H9 (cell line): ENCODE data around the gene RSL1D1. TPM values are rescaled to one million over a fixed set of nuclear protein-coding genes. Genes with fewer than 3 reads are reported as not detected.

Source experiments
- DNase-seq: peaks from one replicate; pipeline ENCODE4 v3.0.0-alpha.2; 2017
- H2AFZ ChIP-seq: one replicate; pipeline ENCODE4 v1.6.1; 2013; ENCODE audit warnings: mild to moderate bottlenecking, low read length, control low read depth, moderate library complexity
- H2AK5ac ChIP-seq: 2 replicates; pipeline ENCODE4 v1.6.1; 2013; ENCODE audit warnings: low read length, control low read depth, mixed read lengths; ENCODE audit not compliant: insufficient read length
- H2BK120ac ChIP-seq: one replicate; pipeline ENCODE4 v1.6.1; 2013; ENCODE audit warnings: low read depth, mild to moderate bottlenecking, low read length, control low read depth, inconsistent platforms; ENCODE audit not compliant: poor library complexity, severe bottlenecking
- H2BK12ac ChIP-seq: 2 replicates; pipeline ENCODE4 v1.6.1; 2013; ENCODE audit warnings: low read length, control low read depth, mixed read lengths, low read depth; ENCODE audit not compliant: insufficient read length
- H2BK15ac ChIP-seq: 2 replicates; pipeline ENCODE4 v1.6.1; 2013; ENCODE audit warnings: low read depth, low read length, control low read depth
- H2BK20ac ChIP-seq: one replicate; pipeline ENCODE4 v1.6.1; 2013; ENCODE audit warnings: low read depth, mild to moderate bottlenecking, low read length, control low read depth, inconsistent platforms; ENCODE audit not compliant: poor library complexity, severe bottlenecking
- H2BK5ac ChIP-seq: 2 replicates; pipeline ENCODE4 v1.6.1; 2013; ENCODE audit warnings: low read length, control low read depth, mixed read lengths; ENCODE audit not compliant: insufficient read length
- H3K14ac ChIP-seq: 2 replicates; pipeline ENCODE4 v1.6.1; 2013; ENCODE audit warnings: low read length, control low read depth; ENCODE audit not compliant: insufficient read depth
- H3K18ac ChIP-seq: 2 replicates; pipeline ENCODE4 v1.6.1; 2013; ENCODE audit warnings: low read depth, mild to moderate bottlenecking, mixed read lengths, low read length, control low read depth; ENCODE audit not compliant: insufficient read length
- H3K23ac ChIP-seq: 2 replicates; pipeline ENCODE4 v1.6.1; 2013; ENCODE audit warnings: low read length, control low read depth, mixed read lengths, low read depth; ENCODE audit not compliant: insufficient read length
- H3K23me2 ChIP-seq: 2 replicates; pipeline ENCODE4 v1.6.1; 2013; ENCODE audit warnings: low read depth, mild to moderate bottlenecking, mixed read lengths, low read length, control low read depth; ENCODE audit not compliant: insufficient read length, poor library complexity, severe bottlenecking
- H3K27ac ChIP-seq: 2 replicates; pipeline ENCODE4 v1.5.1; 2013; ENCODE audit warnings: low read length, control low read depth, mixed read lengths, low read depth; ENCODE audit not compliant: insufficient read length
- H3K27me3 ChIP-seq: 2 replicates; pipeline ENCODE4 v1.6.1; 2013; ENCODE audit warnings: low read length, control low read depth, inconsistent platforms; ENCODE audit not compliant: insufficient read depth
- H3K4ac ChIP-seq: 2 replicates; pipeline ENCODE4 v1.6.1; 2013; ENCODE audit warnings: low read depth, mild to moderate bottlenecking, control low read depth, inconsistent platforms, low read length, moderate library complexity
- H3K4me1 ChIP-seq: 2 replicates; pipeline ENCODE4 v1.6.1; 2013; ENCODE audit warnings: low read length, control low read depth, inconsistent platforms; ENCODE audit not compliant: insufficient read depth
- H3K4me2 ChIP-seq: 2 replicates; pipeline ENCODE4 v1.6.1; 2013; ENCODE audit warnings: low read length, control low read depth, mixed read lengths; ENCODE audit not compliant: insufficient read length, insufficient read depth
- H3K56ac ChIP-seq: 2 replicates; pipeline ENCODE4 v1.6.1; 2013; ENCODE audit warnings: low read depth, mild to moderate bottlenecking, mixed read lengths, low read length, control low read depth; ENCODE audit not compliant: insufficient read length
- H3K79me1 ChIP-seq: 2 replicates; pipeline ENCODE4 v1.6.1; 2013; ENCODE audit warnings: low read depth, mild to moderate bottlenecking, moderate library complexity, low read length, control low read depth, inconsistent platforms; ENCODE audit not compliant: insufficient read depth, poor library complexity, severe bottlenecking
- H3K79me2 ChIP-seq: 2 replicates; pipeline ENCODE4 v1.6.1; 2013; ENCODE audit warnings: low read length, control low read depth, inconsistent platforms; ENCODE audit not compliant: insufficient read depth
- H3K9ac ChIP-seq: 2 replicates; pipeline ENCODE4 v1.6.1; 2013; ENCODE audit warnings: low read length, control low read depth, mixed read lengths; ENCODE audit not compliant: insufficient read length; ENCODE audit errors: extremely low read depth
- H3K9me3 ChIP-seq: one replicate; pipeline ENCODE4 v1.6.1; 2013; ENCODE audit warnings: low read depth, low read length, inconsistent platforms; ENCODE audit not compliant: control insufficient read depth
- H3T11ph ChIP-seq: one replicate; pipeline ENCODE4 v1.6.1; 2013; ENCODE audit warnings: mild to moderate bottlenecking, low read length, control low read depth, inconsistent platforms
- H4K20me1 ChIP-seq: one replicate; pipeline ENCODE4 v1.6.1; 2013; ENCODE audit not compliant: control insufficient read depth, insufficient read length, insufficient read depth
- H4K5ac ChIP-seq: 2 replicates; pipeline ENCODE4 v1.6.1; 2013; ENCODE audit warnings: low read depth, mild to moderate bottlenecking, mixed read lengths, low read length, control low read depth; ENCODE audit not compliant: insufficient read length
- H4K8ac ChIP-seq: replicated peaks from 2 replicates; pipeline ENCODE4 v1.6.1; 2013; ENCODE audit warnings: low read length, control low read depth, mixed read lengths, low read depth; ENCODE audit not compliant: insufficient read length
- H4K91ac ChIP-seq: 2 replicates; pipeline ENCODE4 v1.6.1; 2013; ENCODE audit warnings: low read depth, mild to moderate bottlenecking, moderate library complexity, mixed read lengths, low read length, control low read depth; ENCODE audit not compliant: insufficient read length
- H3K27ac Mint-ChIP-seq, 3 experiments: 2 replicates in 2 of 3; 3 replicates in 1 of 3; pipeline ENCODE4 v1.8.0; 2020 to 2021; ENCODE audit warnings: mixed read lengths in 3 of 3, mild to moderate bottlenecking in 1 of 3, moderate library complexity in 1 of 3
- H3K27me3 Mint-ChIP-seq: 2 replicates; pipeline ENCODE4 v1.8.0; 2021; ENCODE audit warnings: low read depth, mild to moderate bottlenecking, moderate library complexity, mixed read lengths
- H3K36me3 Mint-ChIP-seq, 3 experiments: 2 replicates in 2 of 3; 3 replicates in 1 of 3; pipeline ENCODE4 v1.8.0; 2020 to 2021; ENCODE audit warnings: low read depth in 3 of 3, mixed read lengths in 3 of 3; ENCODE audit not compliant: insufficient read depth in 1 of 3
- H3K4me1 Mint-ChIP-seq, 2 experiments: 2 replicates each; pipeline ENCODE4 v1.8.0; 2020; ENCODE audit warnings: mixed read lengths in 2 of 2
- H3K4me3 Mint-ChIP-seq, 2 experiments: 2 replicates in 1 of 2; 3 replicates in 1 of 2; pipeline ENCODE4 v1.8.0; 2020 to 2021; ENCODE audit warnings: mild to moderate bottlenecking in 2 of 2, mixed read lengths in 2 of 2, moderate library complexity in 1 of 2
- H3K9me3 Mint-ChIP-seq, 2 experiments: 2 replicates in 1 of 2; 3 replicates in 1 of 2; pipeline ENCODE4 v1.8.0; 2020; ENCODE audit warnings: mild to moderate bottlenecking in 2 of 2, mixed read lengths in 2 of 2, moderate library complexity in 1 of 2
- CTCF ChIP-seq: fragments of 200-600 bp; sonication (generic); conservative IDR thresholded peaks from 3 replicates; pipeline ENCODE4 v1.8.0; 2021; ENCODE audit warnings: antibody characterized with exemption, mild to moderate bottlenecking
- WGBS: extraction: QIAGEN DNeasy Blood & Tissue Kit; methylation state at CpG from one replicate; pipeline ENCODE4 v1.1.7; 2013; ENCODE audit warnings: missing lambda C conversion rate, low lambda C conversion rate, mixed read lengths; ENCODE audit not compliant: insufficient read length; ENCODE audit errors: extremely low coverage; 5-methylcytosine and 5-hydroxymethylcytosine counted together
- total RNA-seq: library from RNA; stranded (reverse); gene quantifications from 2 replicates; pipeline ENCODE4 v1.2.1, GENCODE V29; 2021

Gene RSL1D1
- total RNA-seq, 1 experiment from 2014 or later: 334 TPM

GRCh38 chr16:11797957-11798299 is 53.4 kb downstream of the RSL1D1 start:
- H2BK12ac ChIP-seq: no peak overlapping the region
- peak overlapping the region; percentile 89 for H3K4me2 ChIP-seq
- no peaks in the 10 kb centered on the region for H3K9me3 ChIP-seq
- no peak for DNase-seq
- H2BK15ac ChIP-seq: no peak overlapping the region
- H3K27me3 Mint-ChIP-seq: no peaks in the 10 kb centered on the region; the same call in 1 of the 2 replicates
- peak overlapping the region; percentile 85 to 92 for H3K4me3 Mint-ChIP-seq
- H2BK5ac ChIP-seq: no peak overlapping the region
- no peak overlapping the region for H3K4ac ChIP-seq
- peak overlapping the region; percentile 68 for H3K14ac ChIP-seq
- H2AK5ac ChIP-seq: no peak overlapping the region
- peak overlapping the region; percentile 76 for H3K27ac ChIP-seq
- H3K9me3 Mint-ChIP-seq: no peaks in the 10 kb centered on the region
- no peak overlapping the region for H2BK20ac ChIP-seq
- H3K36me3 Mint-ChIP-seq: peaks cover 0 to 10% (median 7%) of the 10 kb centered on the region in 3 experiments; a peak in 3 of 7 replicates
- peaks cover 9% of the 10 kb centered on the region; the same call in 1 of the 2 replicates for H3K79me2 ChIP-seq
- peaks cover 28 to 33% of the 10 kb centered on the region in 2 experiments for H3K4me1 Mint-ChIP-seq
- TF ChIP-seq CTCF: no peak
- no peak overlapping the region for H4K8ac ChIP-seq
- H3T11ph ChIP-seq: no peak overlapping the region
- H4K20me1 ChIP-seq: no peaks in the 10 kb centered on the region
- H3K4me1 ChIP-seq: no peaks in the 10 kb centered on the region
- no peak overlapping the region for H4K5ac ChIP-seq
- H2AFZ ChIP-seq: no peak overlapping the region
- peak overlapping the region; percentile 86 to 97 (median 96) for H3K27ac Mint-ChIP-seq
- H3K23ac ChIP-seq: no peak overlapping the region
- H4K91ac ChIP-seq: no peak overlapping the region
- peak overlapping the region; percentile 89 for H3K18ac ChIP-seq
- no peaks in the 10 kb centered on the region for H3K79me1 ChIP-seq
- WGBS: no CpG with 5 or more reads among the region's 7 CpGs
- no peaks in the 10 kb centered on the region for H3K27me3 ChIP-seq
- no peak overlapping the region for H2BK120ac ChIP-seq
- H3K9ac ChIP-seq: peak overlapping the region; percentile 86
- H3K23me2 ChIP-seq: peaks cover 16% of the 10 kb centered on the region
- no peak overlapping the region for H3K56ac ChIP-seq
